NOMO-1 treated with DMSO at 0.1 percent for 48 hours (cell line): Measurements from ENCODE around the gene MLLT6.
A peak's percentile ranks its signal among the peaks of the same experiment; 100 is the strongest.
"Not testable (repeated sequence)": the region's sequence is repeated elsewhere in the genome, so short reads cannot be mapped to it uniquely, and the experiment has no call there.

Experiments used
- DNase-seq: peaks from one replicate; lab custom pipeline; 2025; ENCODE audit not compliant: unreplicated experiment; lab: John Stamatoyannopoulos, UW

The MLLT6 gene

GRCh38 chr17:38725066-38725465, 20.0 kb downstream of the MLLT6 start:
- DNase-seq: no peak

DNA sequence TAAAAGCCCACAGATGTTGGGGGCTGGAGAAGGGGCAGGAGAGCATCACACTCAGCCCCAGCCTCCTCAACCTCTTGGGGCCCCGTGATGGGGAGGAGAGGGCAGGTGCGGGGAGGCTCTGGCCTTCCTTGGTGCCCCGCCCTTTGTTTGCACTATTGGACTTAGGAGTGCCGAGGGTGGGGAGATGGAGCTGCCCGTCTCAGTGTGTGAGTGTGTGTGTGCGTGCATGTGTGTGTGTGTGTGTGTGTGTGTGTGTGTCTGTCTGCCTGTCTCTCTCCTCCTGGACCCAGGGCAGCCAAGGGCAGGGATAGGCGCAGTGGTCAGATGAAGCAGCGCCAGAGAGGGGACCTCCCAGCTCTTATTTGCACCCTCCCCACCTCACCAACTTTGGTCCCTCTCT, 21.1 kb downstream of the MLLT6 start:
- not testable (repeated sequence) for DNase-seq

DNA sequence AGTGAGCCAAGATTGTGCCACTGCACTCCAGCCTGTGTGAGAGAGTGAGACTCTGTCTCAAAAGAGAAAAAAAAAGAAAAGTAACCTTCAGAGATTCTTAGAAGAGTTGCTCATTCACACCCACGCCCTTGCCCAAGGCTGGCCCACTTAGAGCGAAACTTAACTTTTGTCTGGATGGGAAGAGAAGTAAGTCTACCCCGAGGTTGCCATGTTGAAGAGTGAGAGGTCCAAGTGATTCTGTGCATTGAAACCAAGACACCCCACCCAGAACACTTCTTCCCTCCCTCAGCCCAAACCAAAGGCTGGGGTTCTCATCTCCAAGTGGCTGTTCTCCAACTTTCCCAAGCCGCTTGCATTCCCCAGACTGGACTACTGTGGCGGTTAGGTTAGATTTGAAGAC, 22.7 kb downstream of the MLLT6 start:
- DNase-seq: no peak

- peak; percentile 24 for DNase-seq
Observed at GRCh38 chr17:38728290-38728831, 23.3 kb downstream of the MLLT6 start.

DNA sequence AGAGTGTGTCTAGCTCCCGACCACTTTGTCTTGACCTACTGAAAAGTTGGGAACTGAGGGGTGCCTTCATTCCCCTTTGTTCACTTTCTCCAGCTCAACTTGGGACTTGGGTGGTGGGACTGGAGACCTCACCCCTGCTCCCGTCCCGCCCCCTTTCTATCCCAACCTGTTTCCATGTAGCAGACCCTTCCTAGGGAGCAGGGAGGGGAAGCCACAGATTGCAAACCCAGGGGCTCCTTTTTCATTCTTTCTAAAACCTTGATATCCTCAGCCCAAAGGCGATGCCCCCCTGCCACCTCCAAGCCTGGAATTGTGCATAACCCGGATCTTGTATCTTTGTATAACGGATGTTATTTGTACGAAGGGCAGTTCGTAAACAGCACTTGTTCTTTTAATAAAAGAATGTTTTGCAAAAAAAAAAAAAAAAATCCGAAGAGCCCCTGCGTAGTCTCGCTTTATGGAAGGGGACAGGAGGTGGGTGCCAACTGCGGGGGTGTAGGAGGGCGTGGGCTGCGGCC, 24.4 kb downstream of the MLLT6 start:
- no peak for DNase-seq

DNA sequence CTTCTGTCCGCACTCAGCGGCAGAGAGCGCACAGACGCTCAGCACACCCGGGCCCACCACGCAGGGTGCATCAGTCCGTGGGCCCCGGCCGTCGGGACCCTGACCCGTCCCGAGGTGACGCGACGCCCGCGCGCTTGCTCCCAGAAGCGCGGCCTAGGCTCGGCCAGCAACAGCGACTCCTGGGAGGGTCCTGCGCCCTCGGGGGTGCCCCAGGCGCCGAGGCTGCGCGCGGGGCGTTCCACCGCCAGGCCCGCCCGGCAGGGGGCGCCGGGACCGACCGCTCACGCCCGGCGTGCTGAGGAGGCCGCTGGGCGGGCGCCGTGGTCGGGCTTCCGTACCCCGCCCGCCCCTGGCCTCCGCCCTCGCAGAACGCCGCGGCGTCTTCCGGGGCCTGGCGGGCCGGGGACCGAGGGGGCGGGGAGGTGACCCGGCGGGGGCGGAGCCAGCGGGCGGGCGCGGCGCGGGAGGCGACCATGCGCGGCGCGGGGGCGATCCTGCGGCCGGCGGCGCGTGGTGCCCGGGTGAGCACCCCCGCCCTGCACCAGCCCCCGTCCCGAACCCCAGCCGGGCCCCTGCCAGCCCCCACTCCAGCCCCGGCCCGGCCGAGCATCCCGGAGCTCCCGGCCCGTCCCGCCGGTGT, 24.9 kb downstream of the MLLT6 start, which contains the start of gene CISD3:
Gene CISD3 (plus strand): TSS at position 456 of the 640 bp plus-strand sequence. CDS start 18 bp downstream, at position 474.
- DNase-seq: peak; percentile 86

- peak; percentile 42 for DNase-seq
Observed at GRCh38 chr17:38730526-38731379, 25.7 kb downstream of the MLLT6 start.

- DNase-seq: no peak
Observed at GRCh38 chr17:38731526-38732294, 26.6 kb downstream of the MLLT6 start.

DNA sequence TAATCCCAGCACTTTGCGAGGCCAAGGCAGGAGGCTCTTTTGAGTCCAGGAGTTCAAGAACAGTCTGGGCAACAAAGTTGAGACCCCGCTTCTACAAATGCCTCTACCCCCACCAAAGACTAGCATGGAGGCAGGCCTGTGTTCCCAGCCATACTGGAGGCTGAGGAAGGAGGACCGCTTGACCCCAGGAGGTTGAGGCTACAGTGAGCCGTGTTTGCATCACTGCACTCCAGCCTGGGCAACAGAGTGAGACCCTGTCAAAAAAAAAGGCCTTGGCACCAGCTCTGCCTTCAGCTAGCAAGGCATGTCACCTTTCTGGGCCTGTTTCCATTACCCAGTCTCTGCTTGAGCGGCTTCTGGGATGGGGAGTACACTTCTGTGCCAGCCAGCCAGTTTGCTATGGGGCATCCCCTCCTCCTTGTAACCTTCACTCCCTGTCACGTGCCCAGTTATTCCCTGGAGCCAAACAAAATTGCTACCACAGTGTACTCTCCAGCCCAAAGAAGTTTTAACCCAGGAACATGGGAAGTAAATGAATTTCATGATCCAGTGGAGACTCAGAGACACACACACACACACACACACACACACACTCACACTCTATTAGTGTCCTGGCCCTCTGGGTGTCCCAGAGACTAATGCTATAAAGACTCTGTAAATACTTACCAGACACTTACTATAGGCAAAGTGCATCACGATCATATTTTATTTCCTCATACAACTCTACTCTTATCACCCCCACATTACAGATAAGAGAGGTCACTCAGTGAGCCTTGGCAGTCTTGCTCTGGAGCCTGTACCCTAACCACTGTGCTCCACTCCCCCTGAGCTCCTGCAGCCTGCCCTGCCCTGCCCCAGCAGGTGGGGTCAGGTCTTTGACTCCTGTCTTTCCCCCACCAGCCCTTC, 27.6 kb downstream of the MLLT6 start:
- DNase-seq: no peak

- DNase-seq: no peak
Observed at GRCh38 chr17:38733282-38733981, 28.4 kb downstream of the MLLT6 start.

- DNase-seq: peak; percentile 1
Observed at GRCh38 chr17:38733982-38734973, 29.2 kb downstream of the MLLT6 start.

- no peak for DNase-seq
Observed at GRCh38 chr17:38735161-38735997, 30.3 kb downstream of the MLLT6 start.

- DNase-seq: no peak
Observed at GRCh38 chr17:38738007-38738662, 33.1 kb downstream of the MLLT6 start.

DNA sequence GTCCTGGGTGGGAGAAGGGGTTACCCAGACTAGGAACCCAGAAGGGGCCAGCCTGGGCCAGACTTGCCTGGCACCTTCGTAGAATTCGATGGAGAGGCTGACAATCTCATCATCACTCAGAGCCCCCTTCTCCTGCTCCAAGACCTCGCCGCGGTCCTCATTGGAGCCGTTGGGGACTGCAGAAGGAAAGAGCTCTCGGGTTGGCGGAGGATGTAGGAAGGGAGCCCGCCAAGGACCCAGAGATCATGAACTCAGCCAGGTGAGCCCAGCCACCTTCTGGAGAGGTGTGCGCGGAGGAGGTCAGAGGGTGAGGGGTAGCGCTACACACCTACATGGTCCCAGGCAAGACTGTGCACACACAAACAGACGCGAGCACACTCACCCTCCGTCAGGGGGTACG, 33.6 kb downstream of the MLLT6 start:
- DNase-seq: no peak

DNA sequence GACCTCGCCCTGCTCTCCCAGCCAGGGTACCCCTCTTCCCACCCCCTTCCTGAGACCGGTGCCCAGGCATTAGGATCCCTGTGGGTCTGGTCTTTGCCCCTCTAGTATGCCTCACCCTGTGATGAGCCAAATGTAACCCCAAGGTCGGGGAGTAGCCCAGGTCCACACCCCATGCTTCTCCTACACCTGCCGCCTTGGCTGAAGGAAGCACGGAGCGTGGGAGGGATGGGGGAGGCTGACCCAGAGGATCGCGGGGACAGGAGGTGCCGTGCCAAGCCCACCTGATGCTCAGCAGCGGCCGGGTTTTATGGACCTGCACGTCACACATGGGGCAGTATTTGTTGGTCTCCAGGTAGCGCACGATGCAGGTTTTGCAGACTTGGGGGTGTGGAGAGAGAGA, 34.2 kb downstream of the MLLT6 start:
- DNase-seq: no peak

DNA sequence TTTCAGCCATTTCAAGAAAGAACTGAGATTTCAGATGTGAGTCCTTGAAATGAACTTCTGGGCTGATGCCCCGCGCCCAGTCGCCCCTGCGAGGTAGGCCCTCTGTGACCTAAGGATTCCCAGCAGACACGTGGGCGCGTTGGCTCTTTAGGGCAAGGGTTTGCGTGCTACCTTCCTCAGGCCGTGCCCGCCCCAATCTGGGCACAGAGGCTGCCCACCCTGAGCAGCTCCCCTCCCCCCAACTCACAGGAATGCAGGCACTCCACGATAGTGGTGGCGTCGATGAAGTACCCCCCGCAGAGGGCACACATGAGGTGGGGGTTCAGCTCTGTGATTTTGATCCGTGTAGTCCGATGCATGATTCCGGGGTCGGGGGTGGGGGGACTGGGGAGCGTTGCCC, 35.0 kb downstream of the MLLT6 start:
- DNase-seq: no peak

- DNase-seq: no peak
Observed at GRCh38 chr17:38740806-38741205, 35.7 kb downstream of the MLLT6 start.
